Keratinocyte (primary cell): Measurements from ENCODE around the gene ETFA. TPM values are rescaled to one million over a fixed set of nuclear protein-coding genes. Genes with fewer than 3 reads are reported as not detected.

Experiments
- DNase-seq: peaks from one replicate; pipeline ENCODE4 v3.0.0-alpha.2; 2011; ENCODE audit warnings: low read depth, missing footprints, low spot score
- FAIRE-seq: peaks from 2 replicates; lab custom pipeline; 2011; peaks lifted over from hg19 to GRCh38; lab: Jason Lieb, UNC
- H2AFZ ChIP-seq: 2 replicates; pipeline ENCODE4 v1.6.0; 2012; ENCODE audit warnings: low read length, control low read depth, inconsistent platforms; ENCODE audit not compliant: control insufficient read depth
- H3K27ac ChIP-seq: 2 replicates; pipeline ENCODE4 v1.5.1; 2011; ENCODE audit warnings: low read length; ENCODE audit not compliant: control insufficient read depth, insufficient read depth
- H3K27me3 ChIP-seq: 3 replicates; pipeline ENCODE4 v1.6.0; 2011; ENCODE audit warnings: low read length; ENCODE audit not compliant: control insufficient read depth, insufficient read depth; ENCODE audit errors: extremely low read depth
- H3K36me3 ChIP-seq, 2 experiments: 2 replicates in 1 of 2; 3 replicates in 1 of 2; pipeline ENCODE4 v1.5.1; 2011; ENCODE audit warnings: low read length in 2 of 2, mild to moderate bottlenecking in 1 of 2; ENCODE audit not compliant: control insufficient read depth in 2 of 2, insufficient read depth in 2 of 2; ENCODE audit errors: extremely low read depth in 1 of 2
- H3K4me1 ChIP-seq: 3 replicates; pipeline ENCODE4 v1.5.1; 2011; ENCODE audit warnings: low read length; ENCODE audit not compliant: control insufficient read depth, insufficient read depth; ENCODE audit errors: extremely low read depth
- H3K4me2 ChIP-seq: 3 replicates; pipeline ENCODE4 v1.6.0; 2011; ENCODE audit warnings: low read depth, low read length; ENCODE audit not compliant: control insufficient read depth, insufficient read depth; ENCODE audit errors: extremely low read depth
- H3K4me3 ChIP-seq, 3 experiments: fragments of 200-600 bp in 1 of 3; sonication (generic) in 1 of 3; 2 replicates in 2 of 3; 3 replicates in 1 of 3; pipeline ENCODE4 v1.5.1; 2011 to 2016; ENCODE audit warnings: low read length in 3 of 3, mild to moderate bottlenecking in 3 of 3, control low read depth in 2 of 3, inconsistent platforms in 1 of 3, low read depth in 1 of 3, mixed read lengths in 1 of 3, mixed run types in 1 of 3, moderate library complexity in 1 of 3; ENCODE audit not compliant: control insufficient read depth in 2 of 3, insufficient read depth in 2 of 3; ENCODE audit errors: extremely low read depth in 1 of 3
- H3K79me2 ChIP-seq: 2 replicates; pipeline ENCODE4 v1.6.0; 2012; ENCODE audit warnings: low read length; ENCODE audit not compliant: control insufficient read depth, insufficient read depth
- H3K9ac ChIP-seq: 3 replicates; pipeline ENCODE4 v1.6.0; 2011; ENCODE audit warnings: low read length; ENCODE audit not compliant: control insufficient read depth, insufficient read depth; ENCODE audit errors: extremely low read depth
- H3K9me1 ChIP-seq: 3 replicates; pipeline ENCODE4 v1.6.0; 2011; ENCODE audit warnings: low read length; ENCODE audit not compliant: control insufficient read depth, insufficient read depth; ENCODE audit errors: extremely low read depth
- H3K9me3 ChIP-seq: 2 replicates; pipeline ENCODE4 v1.5.1; 2012; ENCODE audit warnings: low read depth, low read length; ENCODE audit not compliant: control insufficient read depth
- H4K20me1 ChIP-seq: 3 replicates; pipeline ENCODE4 v1.6.0; 2011; ENCODE audit warnings: low read length; ENCODE audit not compliant: control insufficient read depth, insufficient read depth; ENCODE audit errors: extremely low read depth
- EZH2 ChIP-seq: IDR thresholded peaks from one replicate; pipeline ENCODE4 v1.6.1; 2012; ENCODE audit warnings: inconsistent platforms, mild to moderate bottlenecking, low read length, moderate library complexity
- dilution Hi-C: fragments of 300-500 bp; cut with MboI; formaldehyde crosslinking; loops from one replicate; pipeline ENCODE4 v1.7.0; 2020; ENCODE audit warnings: low sequenced_read_pairs; ENCODE audit not compliant: extremely low pct_ligation_motif_present
- polyA plus RNA-seq, 5 experiments: library from polyadenylated mRNA; depleted of rRNA in 3 of 5; stranded (reverse) in 3 of 5; stranded (forward) in 1 of 5; unstranded in 1 of 5; fragments of >200 nt; gene quantifications; 1 replicate in 1 of 5; 2 replicates in 3 of 5; 3 replicates in 1 of 5; pipeline versions ENCODE4 v1.2.1 to v1.2.3, GENCODE V29; 2011 to 2012; ENCODE audit warnings: missing spikeins in 2 of 5, low read depth in 1 of 5, low replicate concordance in 1 of 5
- TF ChIP-seq, protein P1 (sequence below), 3 experiments: IDR thresholded peaks in 1 of 3; conservative IDR thresholded peaks in 1 of 3; optimal IDR thresholded peaks in 1 of 3; 2 replicates in 2 of 3; 3 replicates in 1 of 3; pipeline versions ENCODE3 to v1.5.1; 2011; ENCODE audit warnings: low read length in 3 of 3, mild to moderate bottlenecking in 3 of 3, moderate library complexity in 2 of 3, control low read depth in 1 of 3, inconsistent platforms in 1 of 3; ENCODE audit not compliant: insufficient read depth in 2 of 3; ENCODE audit errors: extremely low read depth in 1 of 3

Gene ETFA
- polyA plus RNA-seq, 1 donor (not counting 4 experiments of a cell fraction or from before 2014, with no cell fraction given) = 230 TPM

DNA sequence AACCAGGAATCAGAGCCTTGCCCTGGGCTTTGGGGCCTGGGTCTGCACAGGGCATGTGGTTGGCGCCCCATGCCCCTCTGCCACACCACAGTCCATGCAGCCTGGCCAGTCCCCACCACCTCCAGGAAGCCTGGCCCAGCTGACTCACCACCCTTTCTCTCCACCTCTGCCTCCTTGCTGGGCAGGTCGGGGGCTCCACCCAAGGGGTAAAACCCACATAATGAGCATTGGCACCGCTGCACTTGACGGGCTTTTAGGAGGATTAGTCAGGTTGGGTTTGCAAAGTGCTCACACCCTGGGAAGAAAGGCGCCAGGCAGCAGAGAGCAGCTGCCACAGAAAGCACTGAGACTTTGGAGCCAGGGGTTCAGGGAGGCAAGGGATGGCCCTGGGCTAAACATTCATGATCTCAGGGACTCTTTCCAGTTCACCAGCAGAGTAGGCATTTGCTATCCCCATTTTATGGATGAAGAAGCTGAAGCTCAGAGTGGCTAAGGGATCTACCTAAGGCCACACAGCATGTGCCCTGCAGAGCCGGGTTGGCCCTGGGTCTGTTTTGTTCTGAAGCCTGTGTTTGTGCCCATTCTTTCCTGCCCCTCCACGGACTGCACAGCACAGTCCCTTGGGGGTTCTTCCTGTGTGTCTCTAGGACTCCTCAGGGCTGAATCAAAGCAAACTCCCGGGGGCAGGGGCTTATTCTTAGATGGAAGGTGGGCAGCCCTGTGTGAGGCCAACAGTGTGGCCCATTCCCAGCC lies 113.4 kb downstream of the ETFA start:
- no peak overlapping the region for H3K4me3 ChIP-seq
- peaks cover 0 to 4% of the 10 kb centered on the region in 2 experiments for H3K36me3 ChIP-seq
- peaks cover 31% of the 10 kb centered on the region for H3K4me1 ChIP-seq
- H3K27me3 ChIP-seq = no peaks in the 10 kb centered on the region
- DNase-seq = no peak
- peak overlapping the region; percentile 45 for H3K9ac ChIP-seq
- TF ChIP-seq EZH2 = no peak
- TF ChIP-seq, protein P1, sequence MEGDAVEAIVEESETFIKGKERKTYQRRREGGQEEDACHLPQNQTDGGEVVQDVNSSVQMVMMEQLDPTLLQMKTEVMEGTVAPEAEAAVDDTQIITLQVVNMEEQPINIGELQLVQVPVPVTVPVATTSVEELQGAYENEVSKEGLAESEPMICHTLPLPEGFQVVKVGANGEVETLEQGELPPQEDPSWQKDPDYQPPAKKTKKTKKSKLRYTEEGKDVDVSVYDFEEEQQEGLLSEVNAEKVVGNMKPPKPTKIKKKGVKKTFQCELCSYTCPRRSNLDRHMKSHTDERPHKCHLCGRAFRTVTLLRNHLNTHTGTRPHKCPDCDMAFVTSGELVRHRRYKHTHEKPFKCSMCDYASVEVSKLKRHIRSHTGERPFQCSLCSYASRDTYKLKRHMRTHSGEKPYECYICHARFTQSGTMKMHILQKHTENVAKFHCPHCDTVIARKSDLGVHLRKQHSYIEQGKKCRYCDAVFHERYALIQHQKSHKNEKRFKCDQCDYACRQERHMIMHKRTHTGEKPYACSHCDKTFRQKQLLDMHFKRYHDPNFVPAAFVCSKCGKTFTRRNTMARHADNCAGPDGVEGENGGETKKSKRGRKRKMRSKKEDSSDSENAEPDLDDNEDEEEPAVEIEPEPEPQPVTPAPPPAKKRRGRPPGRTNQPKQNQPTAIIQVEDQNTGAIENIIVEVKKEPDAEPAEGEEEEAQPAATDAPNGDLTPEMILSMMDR (optimal IDR thresholded peaks at IDR 0.05 in 1 of 3, IDR thresholded peaks at IDR 0.05 in 1 of 3, conservative IDR thresholded peaks at IDR 0.05 in 1 of 3; ENCODE audit: extremely low read depth in 1 of 3, insufficient read depth in 2 of 3, low read length in 3 of 3) = no peak
- H3K4me2 ChIP-seq = peak overlapping the region; percentile 70
- dilution Hi-C loops = no loop called here
- no peak overlapping the region for H2AFZ ChIP-seq
- H4K20me1 ChIP-seq = peaks cover 6% of the 10 kb centered on the region
- no peaks in the 10 kb centered on the region for H3K79me2 ChIP-seq
- FAIRE-seq = peak; percentile 62
- no peaks in the 10 kb centered on the region for H3K9me3 ChIP-seq
- H3K9me1 ChIP-seq = no peaks in the 10 kb centered on the region
- peak overlapping the region; percentile 77 for H3K27ac ChIP-seq

DNA sequence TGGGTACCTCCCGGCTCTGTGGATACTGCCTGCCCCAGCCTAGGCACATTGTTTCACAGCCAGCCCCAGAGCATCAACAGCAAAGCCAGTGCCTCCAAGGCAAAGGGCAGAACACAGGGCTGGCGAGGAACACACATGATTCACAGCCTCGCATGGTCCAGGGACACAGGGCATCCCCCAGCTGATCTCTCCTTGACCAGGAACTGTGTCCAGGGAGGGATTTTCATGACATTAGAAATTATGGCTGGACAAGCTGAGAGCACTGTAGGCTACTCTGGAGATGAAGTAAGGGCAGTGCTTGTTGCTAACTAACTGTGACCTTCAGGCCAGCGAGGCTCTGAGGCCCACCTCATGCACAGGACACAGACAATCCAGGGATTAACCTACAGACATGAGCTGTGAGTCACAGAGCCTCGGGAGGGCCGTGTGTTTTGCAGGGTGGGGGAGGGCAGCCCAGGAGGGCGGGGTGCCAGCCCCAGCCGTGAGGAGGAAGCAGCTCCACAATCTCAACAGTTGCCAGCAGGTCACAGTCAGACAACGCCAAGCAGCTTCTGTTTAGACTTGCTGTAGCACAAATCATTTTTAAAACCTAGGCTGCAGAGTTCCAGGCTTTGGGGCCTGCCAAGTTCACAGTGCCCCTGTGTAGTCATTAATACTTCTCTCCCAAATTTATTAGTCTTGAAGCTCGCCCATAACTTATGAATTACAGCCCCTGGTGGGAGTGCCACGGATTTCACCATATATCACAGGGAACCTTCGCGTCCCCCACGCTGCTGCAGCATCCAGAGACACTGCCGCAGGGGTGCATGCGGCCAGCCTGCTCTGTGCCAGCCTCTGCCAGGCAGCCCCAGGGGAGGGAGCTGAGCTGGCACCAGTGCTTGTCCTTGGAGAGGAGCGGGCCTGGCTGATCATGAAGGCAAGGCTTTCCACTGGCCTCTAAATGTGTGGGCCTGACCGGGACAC lies 114.7 kb downstream of the ETFA start:
- Histone ChIP-seq H3K79me2 (no peaks in the 10 kb centered on the region), H3K4me3 (peak overlapping the region in 2 of 3 experiments; percentile 11 to 24), H2AFZ (no peak overlapping the region), H4K20me1 (peaks cover 6% of the 10 kb centered on the region), H3K4me1 (peaks cover 31% of the 10 kb centered on the region), H3K9me1 (no peaks in the 10 kb centered on the region), H3K36me3 (peaks cover 0 to 2% of the 10 kb centered on the region in 2 experiments), H3K4me2 (peak overlapping the region; percentile 70), H3K27ac (peak overlapping the region; percentile 77), H3K9me3 (no peaks in the 10 kb centered on the region), H3K9ac (peak overlapping the region; percentile 45), H3K27me3 (no peaks in the 10 kb centered on the region)
- FAIRE-seq (peak; percentile 96), DNase-seq (no peak)
- TF ChIP-seq, protein P1 (optimal IDR thresholded peaks at IDR 0.05 in 1 of 3, IDR thresholded peaks at IDR 0.05 in 1 of 3, conservative IDR thresholded peaks at IDR 0.05 in 1 of 3; ENCODE audit: extremely low read depth in 1 of 3, insufficient read depth in 2 of 3, low read length in 3 of 3) = no peak
- no peak for TF ChIP-seq EZH2
- dilution Hi-C loops = no loop called here
